OCI-LY1 (cell line): ENCODE data around the gene FAIM2.

Experiments used
- H2AFZ ChIP-seq: fragments of 200-600 bp; sonication (generic), shearing (Covaris generic); 2 replicates; pipeline ENCODE4 v1.6.0; 2014; ENCODE audit warnings: antibody characterized with exemption, mild to moderate bottlenecking, low read length
- H3F3A ChIP-seq: fragments of 200-600 bp; sonication (generic), shearing (Covaris generic); 2 replicates; pipeline ENCODE4 v1.6.0; 2014; ENCODE audit warnings: mild to moderate bottlenecking, antibody characterized with exemption, low read length, moderate library complexity; ENCODE audit not compliant: insufficient read depth
- H3K27ac ChIP-seq: fragments of 200-600 bp; sonication (generic); 2 replicates; pipeline ENCODE4 v1.5.1; 2014; ENCODE audit warnings: low read length, mixed run types, mild to moderate bottlenecking, low read depth; ENCODE audit not compliant: poor library complexity, severe bottlenecking
- H3K27me3 ChIP-seq: fragments of 200-600 bp; sonication (generic); 2 replicates; pipeline ENCODE4 v1.6.0; 2014; ENCODE audit warnings: antibody characterized with exemption, mild to moderate bottlenecking, low read length, moderate library complexity; ENCODE audit not compliant: insufficient read depth
- H3K36me3 ChIP-seq: fragments of 200-600 bp; sonication (generic); 2 replicates; pipeline ENCODE4 v1.6.1; 2014; ENCODE audit warnings: mild to moderate bottlenecking, antibody characterized with exemption, low read length, moderate library complexity, mixed read lengths; ENCODE audit not compliant: insufficient read depth
- H3K4me1 ChIP-seq: fragments of 200-600 bp; sonication (generic); 2 replicates; pipeline ENCODE4 v1.5.1; 2014; ENCODE audit warnings: mild to moderate bottlenecking, low read length, moderate library complexity; ENCODE audit not compliant: insufficient read depth, severe bottlenecking
- H3K4me2 ChIP-seq: fragments of 200-600 bp; sonication (generic), shearing (Covaris generic); 2 replicates; pipeline ENCODE4 v1.6.1; 2014; ENCODE audit warnings: low read length
- H3K4me3 ChIP-seq: fragments of 200-600 bp; sonication (generic); 2 replicates; pipeline ENCODE4 v1.5.1; 2014; ENCODE audit warnings: low read length, low read depth, mild to moderate bottlenecking, mixed read lengths; ENCODE audit not compliant: poor library complexity, severe bottlenecking
- H3K79me2 ChIP-seq: fragments of 200-600 bp; shearing (Covaris generic); 2 replicates; pipeline ENCODE4 v1.6.1; 2016; ENCODE audit warnings: mixed run types, low read length, mixed read lengths; ENCODE audit not compliant: insufficient read depth
- H3K9ac ChIP-seq: fragments of 200-600 bp; sonication (generic), shearing (Covaris generic); 2 replicates; pipeline ENCODE4 v1.6.1; 2014; ENCODE audit warnings: mild to moderate bottlenecking, low read length, mixed read lengths
- H3K9me2 ChIP-seq: fragments of 200-600 bp; sonication (generic), shearing (Covaris generic); 2 replicates; pipeline ENCODE4 v1.6.1; 2014; ENCODE audit warnings: low read depth, mild to moderate bottlenecking, low read length, mixed read lengths
- H3K9me3 ChIP-seq: fragments of 200-600 bp; shearing (Covaris generic); 2 replicates; pipeline ENCODE4 v1.6.1; 2014; ENCODE audit warnings: low read length, mixed read lengths
- H4K20me1 ChIP-seq: fragments of 200-600 bp; sonication (generic), shearing (Covaris generic); 2 replicates; pipeline ENCODE4 v1.6.0; 2016; ENCODE audit warnings: mild to moderate bottlenecking, low read length; ENCODE audit not compliant: insufficient read depth
- EZH2 ChIP-seq: fragments of 200-600 bp; sonication (generic), shearing (Covaris generic); IDR thresholded peaks from 2 replicates; pipeline ENCODE4 v1.8.0; 2017; ENCODE audit warnings: borderline replicate concordance, mixed run types, mild to moderate bottlenecking, antibody characterized with exemption, low read length, moderate library complexity, mixed read lengths
- TF ChIP-seq, protein P1 (sequence below): fragments of 200-600 bp; sonication (generic), shearing (Covaris generic); IDR thresholded peaks from 2 replicates; pipeline ENCODE4 v1.5.1; 2017; ENCODE audit warnings: mild to moderate bottlenecking, antibody characterized with exemption, low read length, moderate library complexity, mixed read lengths

The FAIM2 gene

DNA sequence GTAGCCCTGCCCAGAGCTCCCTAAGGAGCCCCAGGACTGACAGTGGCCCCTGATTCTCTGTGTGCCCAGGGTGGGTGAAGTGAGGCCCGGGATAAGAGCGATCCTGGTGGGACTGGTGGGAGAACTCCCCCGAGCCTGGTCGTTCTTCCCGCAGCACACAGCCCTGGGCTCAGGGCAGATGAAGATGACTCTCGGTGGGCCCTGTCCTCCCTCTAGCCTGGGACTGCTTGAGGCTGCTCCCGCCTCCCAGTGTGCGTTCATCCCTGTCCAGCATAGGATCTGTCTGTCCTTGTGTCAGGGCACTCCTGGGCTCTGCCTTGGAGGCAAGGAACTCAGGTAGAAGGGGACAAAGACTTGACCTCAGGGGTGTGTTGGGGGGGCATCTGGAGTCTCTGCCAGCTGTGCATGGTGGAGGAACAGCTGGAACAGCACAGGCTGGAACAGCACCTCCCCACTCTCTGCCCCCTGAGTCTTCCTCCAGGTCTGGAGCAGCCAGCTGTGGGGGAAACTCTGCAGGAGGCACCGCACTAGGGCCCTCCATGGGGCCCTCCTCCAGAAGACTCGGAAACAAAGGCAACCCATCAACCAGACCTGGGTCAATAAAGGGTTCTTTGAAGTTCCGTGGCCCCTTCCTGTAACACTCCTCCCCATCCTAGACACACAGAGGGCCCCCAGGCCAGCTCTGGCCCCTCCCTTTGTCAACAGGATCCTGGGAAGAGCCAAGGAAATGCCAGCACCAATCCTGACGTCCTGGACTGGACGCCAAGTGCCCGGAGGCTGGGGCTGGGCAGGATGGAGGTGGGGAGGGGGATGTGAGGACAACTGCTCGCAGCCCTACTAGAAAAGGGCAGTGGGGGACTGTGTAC, 15.9 kb downstream of the FAIM2 start:
- no peak overlapping the region for H3K4me2 ChIP-seq

DNA sequence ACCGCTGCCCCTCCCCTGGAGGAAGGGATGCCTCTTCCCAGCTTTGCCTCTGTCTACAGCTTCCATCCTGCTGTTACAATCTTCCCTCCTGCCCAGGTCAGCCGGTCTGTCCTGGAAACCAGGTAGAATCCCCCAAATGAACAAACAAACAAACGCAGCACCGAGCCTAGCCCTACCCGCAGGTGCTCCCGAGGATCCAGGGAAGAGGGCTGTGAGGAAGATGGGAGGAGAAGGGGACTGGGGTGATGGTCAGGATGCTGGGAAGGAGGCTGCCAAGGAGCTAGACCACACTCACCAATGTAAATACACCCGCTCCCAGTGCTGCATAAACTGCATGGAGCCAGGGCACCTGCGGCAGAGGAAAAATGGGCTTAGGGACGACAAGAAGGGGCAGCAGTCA, 16.6 kb downstream of the FAIM2 start:
- Histone ChIP-seq H4K20me1 (no peaks in the 10 kb centered on the region), H3K9me2 (no peaks in the 10 kb centered on the region), H3K27me3 (peaks cover 9% of the 10 kb centered on the region), H3K9ac (no peak overlapping the region), H3K9me3 (no peaks in the 10 kb centered on the region), H3K79me2 (no peaks in the 10 kb centered on the region), H3F3A (no peaks in the 10 kb centered on the region), H3K36me3 (no peaks in the 10 kb centered on the region), H3K4me1 (no peaks in the 10 kb centered on the region), H2AFZ (no peak overlapping the region), H3K4me2 (no peak overlapping the region), H3K27ac (no peak overlapping the region), H3K4me3 (no peak overlapping the region)
- TF ChIP-seq, protein P1, sequence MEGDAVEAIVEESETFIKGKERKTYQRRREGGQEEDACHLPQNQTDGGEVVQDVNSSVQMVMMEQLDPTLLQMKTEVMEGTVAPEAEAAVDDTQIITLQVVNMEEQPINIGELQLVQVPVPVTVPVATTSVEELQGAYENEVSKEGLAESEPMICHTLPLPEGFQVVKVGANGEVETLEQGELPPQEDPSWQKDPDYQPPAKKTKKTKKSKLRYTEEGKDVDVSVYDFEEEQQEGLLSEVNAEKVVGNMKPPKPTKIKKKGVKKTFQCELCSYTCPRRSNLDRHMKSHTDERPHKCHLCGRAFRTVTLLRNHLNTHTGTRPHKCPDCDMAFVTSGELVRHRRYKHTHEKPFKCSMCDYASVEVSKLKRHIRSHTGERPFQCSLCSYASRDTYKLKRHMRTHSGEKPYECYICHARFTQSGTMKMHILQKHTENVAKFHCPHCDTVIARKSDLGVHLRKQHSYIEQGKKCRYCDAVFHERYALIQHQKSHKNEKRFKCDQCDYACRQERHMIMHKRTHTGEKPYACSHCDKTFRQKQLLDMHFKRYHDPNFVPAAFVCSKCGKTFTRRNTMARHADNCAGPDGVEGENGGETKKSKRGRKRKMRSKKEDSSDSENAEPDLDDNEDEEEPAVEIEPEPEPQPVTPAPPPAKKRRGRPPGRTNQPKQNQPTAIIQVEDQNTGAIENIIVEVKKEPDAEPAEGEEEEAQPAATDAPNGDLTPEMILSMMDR = no peak
- TF ChIP-seq EZH2 = no peak

More for the DNA sequence above, 15.9 kb downstream of the FAIM2 start:
- Histone ChIP-seq H3F3A (no peaks in the 10 kb centered on the region), H3K79me2 (no peaks in the 10 kb centered on the region), H3K27ac (no peak overlapping the region), H4K20me1 (no peaks in the 10 kb centered on the region), H3K9ac (no peak overlapping the region), H2AFZ (no peak overlapping the region), H3K4me1 (no peaks in the 10 kb centered on the region), H3K9me2 (no peaks in the 10 kb centered on the region), H3K27me3 (peaks cover 12% of the 10 kb centered on the region), H3K36me3 (no peaks in the 10 kb centered on the region), H3K4me3 (no peak overlapping the region), H3K9me3 (no peaks in the 10 kb centered on the region)
- TF ChIP-seq, protein P1 = no peak
- TF ChIP-seq EZH2 = no peak

DNA sequence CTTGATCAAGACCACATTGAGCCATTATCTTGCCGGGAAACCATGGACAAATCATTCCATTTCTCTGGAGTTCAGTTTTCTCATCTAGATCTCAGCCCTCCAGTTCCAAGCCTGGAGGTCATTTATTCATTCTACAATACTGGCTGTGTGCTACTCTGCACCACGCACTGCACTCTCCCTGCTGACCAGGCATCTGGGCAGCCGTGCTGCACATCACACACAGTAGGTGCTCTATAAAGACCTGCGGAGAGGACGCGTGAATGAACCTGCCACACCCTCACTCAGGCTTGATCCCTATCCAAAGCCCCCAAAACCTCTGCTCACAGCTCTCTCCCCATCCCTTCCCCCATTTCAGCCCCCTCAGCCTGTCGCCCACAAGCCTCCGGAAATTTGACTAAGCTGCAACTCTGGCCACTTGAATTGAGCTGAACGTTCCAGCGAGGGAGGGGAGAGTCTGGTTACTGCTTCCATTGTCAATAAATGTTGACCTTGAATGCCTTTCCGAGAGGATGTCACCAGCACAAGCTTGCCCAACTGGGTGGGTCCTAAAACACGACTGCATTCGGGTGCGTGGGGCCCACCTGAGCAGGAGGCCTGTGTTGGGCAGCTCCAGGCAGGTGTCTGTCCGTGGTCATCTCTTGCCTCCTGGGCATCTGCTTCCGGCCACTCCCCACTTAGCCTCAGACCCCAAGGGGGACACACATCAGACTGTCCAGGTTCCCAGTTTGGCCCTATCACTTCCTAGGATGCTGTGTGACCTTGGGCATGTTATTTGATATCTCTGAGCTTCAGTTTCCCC, 17.8 kb downstream of the FAIM2 start:
- H3K4me3 ChIP-seq = no peak overlapping the region
- H3K27ac ChIP-seq = no peak overlapping the region
- no peaks in the 10 kb centered on the region for H3K36me3 ChIP-seq
- no peaks in the 10 kb centered on the region for H4K20me1 ChIP-seq
- no peak overlapping the region for H3K4me2 ChIP-seq
- no peaks in the 10 kb centered on the region for H3K4me1 ChIP-seq
- no peaks in the 10 kb centered on the region for H3K9me2 ChIP-seq
- no peak for TF ChIP-seq EZH2
- TF ChIP-seq, protein P1 = no peak
- H3F3A ChIP-seq = no peaks in the 10 kb centered on the region
- H2AFZ ChIP-seq = no peak overlapping the region
- peaks cover 9% of the 10 kb centered on the region for H3K27me3 ChIP-seq
- no peaks in the 10 kb centered on the region for H3K79me2 ChIP-seq
- no peaks in the 10 kb centered on the region for H3K9me3 ChIP-seq
- H3K9ac ChIP-seq = no peak overlapping the region
